K562 (cell line): Measurements from ENCODE around the gene NUCB2. TPM values are rescaled to one million over a fixed set of nuclear protein-coding genes. Genes with fewer than 3 reads are reported as not detected.

Experiments used
- ATF1 ChIP-seq, 2 experiments: fragments of 450-650 bp in 1 of 2; IDR thresholded peaks; 2 replicates each; pipeline ENCODE4 v1.6.1; 2016; ENCODE audit warnings: missing compliant biosample characterization in 1 of 2, missing genetic modification characterization in 1 of 2
- BRD9 ChIP-seq: fragments of 450-650 bp; IDR thresholded peaks from 2 replicates; pipeline ENCODE4 v1.6.1; 2018; ENCODE audit warnings: low read depth; ENCODE audit not compliant: partially characterized antibody
- IRF9 ChIP-seq: fragments of 450-650 bp; IDR thresholded peaks from 2 replicates; pipeline ENCODE4 v1.6.1; 2016; ENCODE audit warnings: missing biosample characterization, missing genetic modification characterization
- PHF8 ChIP-seq: fragments of 200-600 bp; sonication (generic); IDR thresholded peaks from 2 replicates; pipeline ENCODE4 v1.6.1; 2012; ENCODE audit warnings: mixed run types, mild to moderate bottlenecking, inconsistent platforms, low read length, moderate library complexity, borderline replicate concordance
- RBM39 ChIP-seq: fragments of 200-400 bp; formaldehyde crosslinking; optimal IDR thresholded peaks from 2 replicates; pipeline ENCODE3; 2018; ENCODE audit warnings: low read depth, low read length
- SNAPC5 ChIP-seq: fragments of 250-450 bp; sonication (Bioruptor Pico); IDR thresholded peaks from 2 replicates; pipeline ENCODE4 v1.8.0; 2021; ENCODE audit warnings: moderate library complexity, mild to moderate bottlenecking, inconsistent platforms
- UBTF ChIP-seq, 2 experiments: IDR thresholded peaks; 2 replicates each; pipeline ENCODE4 v1.6.1; 2012; ENCODE audit warnings: improper control_type of control experiment in 2 of 2, low read depth in 2 of 2, low read length in 2 of 2, borderline replicate concordance in 1 of 2
- ZBTB33 ChIP-seq: sonication (generic); formaldehyde crosslinking; IDR thresholded peaks from 2 replicates; pipeline ENCODE4 v1.8.1; 2023; ENCODE audit warnings: mild to moderate bottlenecking, missing genetic modification reagents
- ZHX1 ChIP-seq: fragments of 150-350 bp; conservative IDR thresholded peaks from 2 replicates; pipeline ENCODE4 v1.6.1; 2014; ENCODE audit warnings: low read length
- ZNF41 ChIP-seq: fragments of 250-450 bp; sonication (Bioruptor Pico); conservative IDR thresholded peaks from 2 replicates; pipeline ENCODE4 v1.4.0; 2020; ENCODE audit warnings: mild to moderate bottlenecking
- ZNF436 ChIP-seq: fragments of 250-450, 450-650 bp; sonication (Bioruptor Pico); formaldehyde crosslinking; IDR thresholded peaks from 2 replicates; pipeline ENCODE4 v1.7.0; 2020; ENCODE audit warnings: mild to moderate bottlenecking
- ZNF707 ChIP-seq: fragments of 250-450 bp; sonication (Bioruptor Pico); conservative IDR thresholded peaks from 2 replicates; pipeline ENCODE4 v1.8.0; 2022; ENCODE audit warnings: inconsistent platforms, mild to moderate bottlenecking, moderate library complexity
- polyA plus RNA-seq, 8 experiments: library from polyadenylated mRNA; depleted of rRNA in 4 of 8; stranded (reverse) in 5 of 8; unstranded in 3 of 8; fragments of >200 nt; fragmentation: Nextera tagmentation in 2 of 8; fragmentation: Illumina TruSeq in 1 of 8; extraction: Ambion mirVana in 2 of 8; extraction: Trizol in 1 of 8; gene quantifications; 2 replicates each; pipeline versions ENCODE4 v1.2.1 to v1.2.3, GENCODE V29; 2011 to 2014; ENCODE audit warnings: inconsistent platforms in 1 of 8, missing spikeins in 1 of 8
- total RNA-seq, 7 experiments: library from RNA; depleted of rRNA in 6 of 7; stranded (reverse); fragments of >200 nt in 6 of 7; fragmentation: Illumina TruSeq in 2 of 7; extraction: Trizol in 2 of 7; gene quantifications; 2 replicates each; pipeline versions ENCODE4 v1.2.1 to v1.2.3, GENCODE V29; 2011 to 2021; ENCODE audit warnings: low replicate concordance in 1 of 7
- TF ChIP-seq, protein P1 (sequence below): fragments of 450-650 bp; IDR thresholded peaks from 2 replicates; pipeline ENCODE4 v1.6.1; 2018; ENCODE audit not compliant: partially characterized antibody

NUCB2 gene
- total and polyA plus RNA-seq, 9 of the 15 experiments (the other 6 are each of a cell fraction or from before 2014, with no cell fraction given): 54.0 to 108 (median 84.6) TPM

DNA sequence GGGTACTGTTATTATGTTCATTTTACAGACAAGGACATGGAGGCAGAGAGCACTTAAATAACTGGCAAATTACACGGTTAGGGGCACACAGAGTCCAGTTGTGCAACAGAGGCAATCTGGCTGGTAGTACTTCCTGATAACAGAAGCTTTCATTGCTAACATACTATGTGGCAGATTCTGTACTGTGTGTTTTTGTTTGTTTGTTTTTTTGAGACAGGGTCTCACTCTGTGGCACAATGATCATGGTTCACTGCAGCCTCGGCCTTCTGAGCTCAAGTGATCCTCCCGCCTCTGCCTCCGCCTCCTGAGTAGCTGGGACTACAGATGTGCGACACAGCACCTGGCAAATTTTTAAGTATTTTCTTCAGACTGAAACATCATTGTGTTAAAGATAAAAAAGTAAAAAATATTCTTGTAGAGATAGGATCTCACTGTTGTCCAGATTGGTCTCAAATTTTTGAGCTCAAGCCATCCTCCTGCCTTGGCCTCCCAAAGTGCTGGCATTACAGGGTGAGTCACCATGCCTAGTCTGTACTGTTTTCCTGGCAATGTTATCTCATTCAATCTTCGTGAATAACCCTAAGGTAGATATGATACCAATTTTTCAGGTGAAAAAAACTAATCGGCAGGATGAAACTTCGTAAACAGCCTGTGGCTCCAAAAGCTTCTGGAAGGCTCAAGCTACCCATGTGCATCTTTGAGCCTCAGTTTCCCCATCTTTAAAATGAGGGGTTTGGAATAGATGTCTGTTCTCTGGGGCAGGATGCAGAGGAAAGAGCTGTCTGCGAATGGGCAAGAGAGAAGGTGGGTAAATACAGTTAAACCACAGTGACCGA, 921 bp upstream of the NUCB2 start (continued):
- TF ChIP-seq ZBTB33 (CRISPR knock-in tag): 0 out of 2 replicates have a peak, but pooled peaks have one; percentile 4
- TF ChIP-seq ZNF41 (CRISPR knock-in tag): no peak
- TF ChIP-seq ZNF707: no peak
- TF ChIP-seq BRD9: peak; percentile 56
- TF ChIP-seq IRF9 (tag): no peak
- TF ChIP-seq PHF8: no peak
- TF ChIP-seq, protein P1, sequence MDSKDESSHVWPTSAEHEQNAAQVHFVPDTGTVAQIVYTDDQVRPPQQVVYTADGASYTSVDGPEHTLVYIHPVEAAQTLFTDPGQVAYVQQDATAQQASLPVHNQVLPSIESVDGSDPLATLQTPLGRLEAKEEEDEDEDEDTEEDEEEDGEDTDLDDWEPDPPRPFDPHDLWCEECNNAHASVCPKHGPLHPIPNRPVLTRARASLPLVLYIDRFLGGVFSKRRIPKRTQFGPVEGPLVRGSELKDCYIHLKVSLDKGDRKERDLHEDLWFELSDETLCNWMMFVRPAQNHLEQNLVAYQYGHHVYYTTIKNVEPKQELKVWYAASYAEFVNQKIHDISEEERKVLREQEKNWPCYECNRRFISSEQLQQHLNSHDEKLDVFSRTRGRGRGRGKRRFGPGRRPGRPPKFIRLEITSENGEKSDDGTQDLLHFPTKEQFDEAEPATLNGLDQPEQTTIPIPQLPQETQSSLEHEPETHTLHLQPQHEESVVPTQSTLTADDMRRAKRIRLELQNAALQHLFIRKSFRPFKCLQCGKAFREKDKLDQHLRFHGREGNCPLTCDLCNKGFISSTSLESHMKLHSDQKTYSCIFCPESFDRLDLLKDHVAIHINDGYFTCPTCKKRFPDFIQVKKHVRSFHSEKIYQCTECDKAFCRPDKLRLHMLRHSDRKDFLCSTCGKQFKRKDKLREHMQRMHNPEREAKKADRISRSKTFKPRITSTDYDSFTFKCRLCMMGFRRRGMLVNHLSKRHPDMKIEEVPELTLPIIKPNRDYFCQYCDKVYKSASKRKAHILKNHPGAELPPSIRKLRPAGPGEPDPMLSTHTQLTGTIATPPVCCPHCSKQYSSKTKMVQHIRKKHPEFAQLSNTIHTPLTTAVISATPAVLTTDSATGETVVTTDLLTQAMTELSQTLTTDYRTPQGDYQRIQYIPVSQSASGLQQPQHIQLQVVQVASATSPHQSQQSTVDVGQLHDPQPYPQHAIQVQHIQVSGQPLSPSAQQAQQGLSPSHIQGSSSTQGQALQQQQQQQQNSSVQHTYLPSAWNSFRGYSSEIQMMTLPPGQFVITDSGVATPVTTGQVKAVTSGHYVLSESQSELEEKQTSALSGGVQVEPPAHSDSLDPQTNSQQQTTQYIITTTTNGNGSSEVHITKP: no peak
- TF ChIP-seq RBM39: no peak
- 0 out of 2 replicates have a peak, but pooled peaks have one; percentile 25 for TF ChIP-seq ZNF436 (CRISPR knock-in tag)
- TF ChIP-seq UBTF (IDR thresholded peaks at IDR 0.05; ENCODE audit: borderline replicate concordance in 1 of 2, low read depth in 2 of 2, low read length in 2 of 2): no peak
- TF ChIP-seq ZHX1: 0 out of 2 replicates have a peak, but pooled peaks have one; percentile 27
- no peak for TF ChIP-seq ATF1 (CRISPR knock-in tag; IDR thresholded peaks at IDR 0.05)
- TF ChIP-seq ATF1 (tag; IDR thresholded peaks at IDR 0.05): no peak
- no peak for TF ChIP-seq SNAPC5
